ENCODE data around the gene MAMDC2.

GRCh38 chr9:70121818-70122436, 78.3 kb downstream of the MAMDC2 start:
- TF ChIP-seq CTCF (IDR thresholded peaks at IDR 0.05) (no peak), EZH2 (IDR thresholded peaks at IDR 0.05; ENCODE audit: borderline replicate concordance, insufficient read depth, low read depth, low read length, poor library complexity, severe bottlenecking) (no peak)

All from B cell (primary cell).